K562 (cell line): Measurements from ENCODE around the gene ERN1. TPM values are rescaled to one million over a fixed set of nuclear protein-coding genes. Genes with fewer than 3 reads are reported as not detected.
A peak's percentile ranks its signal among the peaks of the same experiment; 100 is the strongest.

ENCODE experiments used
- ATAC-seq: fragments of 200-7000 bp; cut with Tn5 transposase; 3 replicates; pipeline ENCODE4 v1.9.1; 2020; ENCODE audit warnings: moderate library complexity
- BruUV-seq: library from RNA; stranded (reverse); fragments of 400-500 nt; replicated peaks from 2 replicates; lab custom pipeline; 2021; lab: Mats Ljungman, UMichigan
- CTCF ChIA-PET: fragments of 300-600 bp; formaldehyde crosslinking; extraction: SDS; loops from one replicate; lab custom pipeline; 2021; ENCODE audit warnings: low intra/inter-chr PET ratio; lab: Yijun Ruan, JAX
- POLR2A ChIA-PET: fragments of 300-600, 350-650 bp; sonication (Branson Sonifier 250); formaldehyde crosslinking; extraction: SDS; loops from one replicate; lab custom pipeline; 2021; ENCODE audit warnings: antibody characterized with exemption, inconsistent platforms; lab: Yijun Ruan, JAX
- DNase-seq, 4 experiments: peaks; one replicate each; pipeline versions ENCODE4 v3.0.0 to v3.0.0-alpha.2; 2011 to 2018; ENCODE audit warnings: low spot score in 3 of 4, mixed read lengths in 3 of 4; ENCODE audit errors: extremely low read depth in 1 of 4
- FAIRE-seq: peaks from 2 replicates; lab custom pipeline; 2011; peaks lifted over from hg19 to GRCh38; lab: Jason Lieb, UNC
- H2AFZ ChIP-seq: 2 replicates; pipeline ENCODE4 v1.6.0; 2011; ENCODE audit warnings: low read depth, low read length, control low read depth, inconsistent platforms
- H3K27ac ChIP-seq: fragments of 200-600 bp; 3 replicates; pipeline ENCODE4 v1.8.0; 2011; ENCODE audit warnings: low read depth, mild to moderate bottlenecking, control low read depth, inconsistent platforms, low read length, moderate library complexity, mixed read lengths; ENCODE audit errors: extremely low read depth
- H3K27me3 ChIP-seq, 2 experiments: fragments of 300-600 bp in 1 of 2; 2 replicates in 1 of 2; 3 replicates in 1 of 2; pipeline versions ENCODE4 v1.6.0 to v1.8.0; 2011; ENCODE audit warnings: inconsistent platforms in 2 of 2, low read length in 2 of 2, mild to moderate bottlenecking in 1 of 2, mixed read lengths in 1 of 2, moderate library complexity in 1 of 2; ENCODE audit not compliant: control insufficient read depth in 2 of 2, insufficient read depth in 2 of 2
- H3K36me3 ChIP-seq: fragments of 300-600 bp; 3 replicates; pipeline ENCODE4 v1.8.0; 2011; ENCODE audit warnings: mild to moderate bottlenecking, low read length, inconsistent platforms; ENCODE audit not compliant: control insufficient read depth, insufficient read depth
- H3K4me1 ChIP-seq, 2 experiments: fragments of 200-600 bp in 1 of 2; replicated peaks in 1 of 2; 2 replicates in 1 of 2; 3 replicates in 1 of 2; pipeline versions ENCODE4 v1.5.1 to v1.8.0; 2011; ENCODE audit warnings: inconsistent platforms in 2 of 2, low read length in 2 of 2, mild to moderate bottlenecking in 1 of 2, mixed read lengths in 1 of 2, moderate library complexity in 1 of 2; ENCODE audit not compliant: control insufficient read depth in 2 of 2, insufficient read depth in 2 of 2
- H3K4me2 ChIP-seq: 2 replicates; pipeline ENCODE4 v1.6.1; 2011; ENCODE audit warnings: low read length, control low read depth, inconsistent platforms, mixed read lengths; ENCODE audit not compliant: insufficient read depth
- H3K4me3 ChIP-seq: fragments of 200-600 bp; sonication (generic), shearing (Covaris generic); 2 replicates; pipeline ENCODE4 v1.5.1; 2016; ENCODE audit warnings: control low read depth, inconsistent platforms
- H3K79me2 ChIP-seq: fragments of 200-600 bp; 3 replicates; pipeline ENCODE4 v1.8.0; 2011; ENCODE audit warnings: low read length, inconsistent platforms; ENCODE audit not compliant: control insufficient read depth, insufficient read depth
- H3K9ac ChIP-seq, 2 experiments: 2 replicates each; pipeline versions ENCODE4 v1.6.0 to v1.6.1; 2011; ENCODE audit warnings: low read depth in 2 of 2, low read length in 2 of 2, control low read depth in 1 of 2, inconsistent platforms in 1 of 2, mild to moderate bottlenecking in 1 of 2, mixed read lengths in 1 of 2; ENCODE audit not compliant: insufficient read depth in 1 of 2
- H3K9me1 ChIP-seq: one replicate; pipeline ENCODE4 v1.6.0; 2011; ENCODE audit warnings: inconsistent platforms, mild to moderate bottlenecking, low read length, moderate library complexity; ENCODE audit not compliant: control insufficient read depth, insufficient read depth
- H3K9me3 ChIP-seq: replicated peaks from 2 replicates; pipeline ENCODE4 v1.5.1; 2011; ENCODE audit warnings: low read depth, low read length, inconsistent platforms; ENCODE audit not compliant: control insufficient read depth, insufficient read depth
- H4K20me1 ChIP-seq: replicated peaks from 2 replicates; pipeline ENCODE4 v1.6.1; 2011; ENCODE audit warnings: low read length, inconsistent platforms, mixed read lengths; ENCODE audit not compliant: control insufficient read depth, insufficient read depth
- CEBPB ChIP-seq: fragments of 450-650 bp; IDR thresholded peaks from 2 replicates; pipeline ENCODE4 v1.6.1; 2016; ENCODE audit warnings: missing genetic modification characterization, missing compliant biosample characterization
- CREBBP ChIP-seq: IDR thresholded peaks from one replicate; pipeline ENCODE4 v1.6.1; 2012; ENCODE audit warnings: low read depth, mild to moderate bottlenecking, control low read depth, inconsistent platforms, low read length
- GATA2 ChIP-seq: sonication (generic); formaldehyde crosslinking; IDR thresholded peaks from 2 replicates; pipeline ENCODE4 v1.4.0; 2020; ENCODE audit warnings: mild to moderate bottlenecking, missing genetic modification reagents
- HNRNPK ChIP-seq: fragments of 200-400 bp; formaldehyde crosslinking; IDR thresholded peaks from one replicate; pipeline ENCODE4 v1.6.1; 2018; ENCODE audit warnings: mild to moderate bottlenecking, low read depth, low read length; ENCODE audit not compliant: poor library complexity, severe bottlenecking
- ILF3 ChIP-seq: fragments of 450-650 bp; IDR thresholded peaks from 2 replicates; pipeline ENCODE4 v1.6.1; 2018; ENCODE audit warnings: antibody characterized with exemption, mild to moderate bottlenecking, moderate library complexity, borderline replicate concordance
- PRMT5 ChIP-seq: sonication (generic); formaldehyde crosslinking; IDR thresholded peaks from 2 replicates; pipeline ENCODE4 v1.5.0; 2020; ENCODE audit warnings: missing genetic modification reagents
- SMARCA5 ChIP-seq: fragments of 450-650 bp; IDR thresholded peaks from 2 replicates; pipeline ENCODE4 v1.6.1; 2016
- STAT5A ChIP-seq: IDR thresholded peaks from 2 replicates; pipeline ENCODE4 v1.6.1; 2012; ENCODE audit warnings: low read length, inconsistent platforms, borderline replicate concordance
- TFAM ChIP-seq: fragments of 250-450 bp; sonication (Bioruptor Pico); conservative IDR thresholded peaks from 2 replicates; pipeline ENCODE4 v1.5.0; 2021; ENCODE audit warnings: mild to moderate bottlenecking, moderate library complexity
- XRCC3 ChIP-seq: fragments of 450-650 bp; IDR thresholded peaks from 2 replicates; pipeline ENCODE4 v1.6.1; 2017; ENCODE audit warnings: mild to moderate bottlenecking, moderate library complexity
- ZNF644 ChIP-seq: fragments of 200-800 bp; sonication (Bioruptor generic); IDR thresholded peaks from 2 replicates; pipeline ENCODE4 v1.6.1; 2016; ENCODE audit warnings: low read depth, missing genetic modification characterization, missing compliant biosample characterization
- ZNF764 ChIP-seq: fragments of 250-450 bp; sonication (Bioruptor Pico); IDR thresholded peaks from 2 replicates; pipeline ENCODE4 v1.4.0; 2020; ENCODE audit warnings: low read depth, mild to moderate bottlenecking, moderate library complexity
- whole genome bisulfite sequencing: fragments of 100-300 bp; shearing (Covaris generic); methylation state at CpG from one replicate; pipeline ENCODE4 v1.1.6; 2016; ENCODE audit warnings: low coverage, mixed read lengths; ENCODE audit not compliant: insufficient coverage; ENCODE audit errors: missing lambda C conversion rate; 5-methylcytosine and 5-hydroxymethylcytosine counted together
- in situ Hi-C: fragments of 300-500 bp; cut with MboI; formaldehyde crosslinking; loops from 4 replicates; pipeline ENCODE4 v1.15.0; 2018; ENCODE audit warnings: inconsistent platforms, mixed read lengths
- intact Hi-C: fragments of 100-400 bp; cut with micrococcal nuclease; formaldehyde crosslinking; loops from 2 replicates; pipeline ENCODE4 v1.14.2; 2022
- polyA plus RNA-seq, 8 experiments: library from polyadenylated mRNA; depleted of rRNA in 4 of 8; stranded (reverse) in 5 of 8; unstranded in 3 of 8; fragments of >200 nt; fragmentation: Nextera tagmentation in 2 of 8; fragmentation: Illumina TruSeq in 1 of 8; extraction: Ambion mirVana in 2 of 8; extraction: Trizol in 1 of 8; gene quantifications; 2 replicates each; pipeline versions ENCODE4 v1.2.1 to v1.2.3, GENCODE V29; 2011 to 2014; ENCODE audit warnings: inconsistent platforms in 1 of 8, missing spikeins in 1 of 8
- total RNA-seq, 7 experiments: library from RNA; depleted of rRNA in 6 of 7; stranded (reverse); fragments of >200 nt in 6 of 7; fragmentation: Illumina TruSeq in 2 of 7; extraction: Trizol in 2 of 7; gene quantifications; 2 replicates each; pipeline versions ENCODE4 v1.2.1 to v1.2.3, GENCODE V29; 2011 to 2021; ENCODE audit warnings: low replicate concordance in 1 of 7
- TF ChIP-seq, protein P1 (sequence below): fragments of 450-650 bp; conservative IDR thresholded peaks from 2 replicates; pipeline ENCODE4 v1.6.1; 2016; ENCODE audit warnings: missing genetic modification characterization, low read depth, mild to moderate bottlenecking, missing compliant biosample characterization, moderate library complexity

The ERN1 gene
- total and polyA plus RNA-seq, 9 of the 15 experiments (the other 6 are each of a cell fraction or from before 2014, with no cell fraction given) = 2.1 to 22.5 (median 7.3) TPM

DNA sequence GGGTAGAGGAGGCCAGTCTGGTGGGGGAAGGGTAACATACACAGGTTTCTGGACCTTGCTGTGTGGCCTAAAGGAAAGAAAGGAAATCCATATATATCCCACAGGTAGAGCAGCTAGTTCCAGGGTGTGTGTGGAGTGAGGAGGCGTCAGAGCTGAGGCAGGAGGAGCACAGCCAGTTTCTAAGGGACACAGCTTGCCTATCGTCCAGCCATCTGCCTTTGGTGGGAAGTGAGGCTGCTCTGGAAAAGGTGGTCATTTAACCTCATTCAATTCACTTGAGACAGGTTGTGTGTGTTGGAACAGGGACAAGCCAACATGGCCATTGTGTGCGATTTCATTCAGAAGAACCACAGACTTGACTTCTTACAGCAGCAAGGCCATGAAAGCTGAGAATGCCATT is 36.9 kb upstream of the ERN1 start:
- no peaks in the 10 kb centered on the region for H3K4me1 ChIP-seq
- peaks cover 56% of the 10 kb centered on the region for H3K36me3 ChIP-seq
- no peak for FAIRE-seq
- CTCF ChIA-PET = no interaction called here
- H3K9me3 ChIP-seq = no peaks in the 10 kb centered on the region
- H3K27me3 ChIP-seq = no peaks in the 10 kb centered on the region
- no peaks in the 10 kb centered on the region for H3K79me2 ChIP-seq
- peak overlapping the region in 1 of 2 experiments; percentile 14; a peak in 1 of 4 replicates for H3K9ac ChIP-seq
- 88% methylated on average over 3 of the region's 3 CpGs for WGBS
- DNase-seq = no peak
- no peak overlapping the region for H3K27ac ChIP-seq
- BruUV-seq = no TSS peak
- no peaks in the 10 kb centered on the region for H4K20me1 ChIP-seq
- H3K9me1 ChIP-seq = no peaks in the 10 kb centered on the region
- intact Hi-C loops = no loop called here
- no peak overlapping the region for H3K4me3 ChIP-seq
- H3K4me2 ChIP-seq = no peak overlapping the region
- TF ChIP-seq PRMT5 (CRISPR knock-in tag) (no peak), XRCC3 (no peak), GATA2 (CRISPR knock-in tag) (no peak), ZNF644 (tag) (no peak), ZNF764 (no peak), CEBPB (tag) (no peak), STAT5A (no peak), HNRNPK (no peak), ILF3 (no peak), CREBBP (no peak), SMARCA5 (no peak), TFAM (CRISPR knock-in tag) (no peak)
- TF ChIP-seq, protein P1, sequence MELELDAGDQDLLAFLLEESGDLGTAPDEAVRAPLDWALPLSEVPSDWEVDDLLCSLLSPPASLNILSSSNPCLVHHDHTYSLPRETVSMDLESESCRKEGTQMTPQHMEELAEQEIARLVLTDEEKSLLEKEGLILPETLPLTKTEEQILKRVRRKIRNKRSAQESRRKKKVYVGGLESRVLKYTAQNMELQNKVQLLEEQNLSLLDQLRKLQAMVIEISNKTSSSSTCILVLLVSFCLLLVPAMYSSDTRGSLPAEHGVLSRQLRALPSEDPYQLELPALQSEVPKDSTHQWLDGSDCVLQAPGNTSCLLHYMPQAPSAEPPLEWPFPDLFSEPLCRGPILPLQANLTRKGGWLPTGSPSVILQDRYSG (tag) = no peak
- TF ChIP-seq, all 486 proteins: peak for 0
- H2AFZ ChIP-seq = no peak overlapping the region
- POLR2A ChIA-PET = interaction anchor here (0.6 to 3.2 kb wide), 4 partner anchors 9 to 114 kb away, joined by 3 to 15 read pairs (median 4); no protein-coding TSS in a partner anchor
- no peak for ATAC-seq
- in situ Hi-C loops = no loop called here
